ENCODE measurements around the gene C1R.

The C1R gene

GRCh38 chr12:7092986-7093460 is 778 bp upstream of the C1R start:
- no peak for DNase-seq
- H3K27me3 Mint-ChIP-seq (ENCODE audit: low read depth, poor library complexity) = peaks cover 16% of the 10 kb centered on the region
- TF ChIP-seq CTCF (IDR thresholded peaks at IDR 0.05) = no peak
- H3K4me3 Mint-ChIP-seq = no peak overlapping the region
- H3K27ac Mint-ChIP-seq = no peak overlapping the region
- H3K4me1 Mint-ChIP-seq = peaks cover 43% of the 10 kb centered on the region
- peaks cover 6% of the 10 kb centered on the region for H3K36me3 Mint-ChIP-seq (ENCODE audit: low read depth)
- H3K9me3 Mint-ChIP-seq = no peaks in the 10 kb centered on the region

GRCh38 chr12:7091660-7092228 is 501 bp downstream of the C1R start:
- DNase-seq = no peak
- Mint-ChIP-seq H3K4me1 (peaks cover 33% of the 10 kb centered on the region), H3K9me3 (no peaks in the 10 kb centered on the region), H3K27ac (no peak overlapping the region), H3K27me3 (ENCODE audit: low read depth, poor library complexity) (peaks cover 21% of the 10 kb centered on the region), H3K4me3 (peak overlapping the region; percentile 75), H3K36me3 (ENCODE audit: low read depth) (no peaks in the 10 kb centered on the region)
- TF ChIP-seq CTCF (IDR thresholded peaks at IDR 0.05) = no peak

- DNase-seq = no peak
- Mint-ChIP-seq H3K27ac (no peak overlapping the region), H3K4me3 (no peak overlapping the region), H3K4me1 (peaks cover 27% of the 10 kb centered on the region), H3K9me3 (no peaks in the 10 kb centered on the region), H3K27me3 (ENCODE audit: low read depth, poor library complexity) (peaks cover 21% of the 10 kb centered on the region), H3K36me3 (ENCODE audit: low read depth) (no peaks in the 10 kb centered on the region)
- no peak for TF ChIP-seq CTCF (IDR thresholded peaks at IDR 0.05)
These were observed 1.1 kb downstream of the C1R start for GRCh38 chr12:7091171-7091570.

GRCh38 chr12:7090222-7090998 is 1.8 kb downstream of the C1R start:
- H3K27me3 Mint-ChIP-seq (ENCODE audit: low read depth, poor library complexity) = peaks cover 21% of the 10 kb centered on the region
- peaks cover 27% of the 10 kb centered on the region for H3K4me1 Mint-ChIP-seq
- H3K4me3 Mint-ChIP-seq = no peak overlapping the region
- no peaks in the 10 kb centered on the region for H3K9me3 Mint-ChIP-seq
- no peak for TF ChIP-seq CTCF (IDR thresholded peaks at IDR 0.05)
- no peak for DNase-seq
- no peak overlapping the region for H3K27ac Mint-ChIP-seq
- no peaks in the 10 kb centered on the region for H3K36me3 Mint-ChIP-seq (ENCODE audit: low read depth)

- no peaks in the 10 kb centered on the region for H3K9me3 Mint-ChIP-seq
- no peak for TF ChIP-seq CTCF (IDR thresholded peaks at IDR 0.05)
- H3K4me3 Mint-ChIP-seq = no peak overlapping the region
- H3K27ac Mint-ChIP-seq = no peak overlapping the region
- DNase-seq = no peak
- H3K27me3 Mint-ChIP-seq (ENCODE audit: low read depth, poor library complexity) = peaks cover 18% of the 10 kb centered on the region
- no peaks in the 10 kb centered on the region for H3K36me3 Mint-ChIP-seq (ENCODE audit: low read depth)
- H3K4me1 Mint-ChIP-seq = peaks cover 27% of the 10 kb centered on the region
These were observed 2.9 kb downstream of the C1R start for GRCh38 chr12:7089196-7089871.
